Epithelial cell of prostate (primary cell): ENCODE results near the gene SLC22A2.
"Not testable (repeated sequence)": the region's sequence is repeated elsewhere in the genome, so short reads cannot be mapped to it uniquely, and the experiment has no call there.

ENCODE experiments used
- DNase-seq: peaks from one replicate; pipeline ENCODE4 v3.0.0-alpha.2; 2011; ENCODE audit warnings: low read depth, low spot score
- H3K27ac ChIP-seq: fragments of 450-650 bp; 2 replicates; pipeline ENCODE4 v1.5.1; 2017; ENCODE audit warnings: mild to moderate bottlenecking

SLC22A2 gene

DNA sequence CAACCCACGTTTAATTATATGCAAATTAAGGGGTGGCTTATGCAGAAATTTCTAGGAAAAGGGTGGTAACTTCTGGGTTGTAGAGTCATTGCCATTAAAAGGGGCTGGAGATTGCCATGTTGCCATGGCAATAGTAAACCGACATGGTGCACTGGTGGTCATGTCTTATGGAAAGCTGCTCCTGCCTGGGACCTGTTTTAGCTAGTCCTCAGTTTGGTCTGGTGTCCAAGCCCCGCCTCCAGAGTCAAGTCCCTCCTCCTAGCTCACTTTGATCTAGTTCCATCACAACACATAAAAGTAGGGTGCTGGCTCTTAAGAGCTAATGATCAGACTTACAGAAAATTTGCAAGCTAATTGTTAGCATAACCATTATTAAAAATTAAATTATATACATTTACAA is 5.3 kb downstream of the SLC22A2 start:
- DNase-seq: no peak
- no peak overlapping the region for H3K27ac ChIP-seq

DNA sequence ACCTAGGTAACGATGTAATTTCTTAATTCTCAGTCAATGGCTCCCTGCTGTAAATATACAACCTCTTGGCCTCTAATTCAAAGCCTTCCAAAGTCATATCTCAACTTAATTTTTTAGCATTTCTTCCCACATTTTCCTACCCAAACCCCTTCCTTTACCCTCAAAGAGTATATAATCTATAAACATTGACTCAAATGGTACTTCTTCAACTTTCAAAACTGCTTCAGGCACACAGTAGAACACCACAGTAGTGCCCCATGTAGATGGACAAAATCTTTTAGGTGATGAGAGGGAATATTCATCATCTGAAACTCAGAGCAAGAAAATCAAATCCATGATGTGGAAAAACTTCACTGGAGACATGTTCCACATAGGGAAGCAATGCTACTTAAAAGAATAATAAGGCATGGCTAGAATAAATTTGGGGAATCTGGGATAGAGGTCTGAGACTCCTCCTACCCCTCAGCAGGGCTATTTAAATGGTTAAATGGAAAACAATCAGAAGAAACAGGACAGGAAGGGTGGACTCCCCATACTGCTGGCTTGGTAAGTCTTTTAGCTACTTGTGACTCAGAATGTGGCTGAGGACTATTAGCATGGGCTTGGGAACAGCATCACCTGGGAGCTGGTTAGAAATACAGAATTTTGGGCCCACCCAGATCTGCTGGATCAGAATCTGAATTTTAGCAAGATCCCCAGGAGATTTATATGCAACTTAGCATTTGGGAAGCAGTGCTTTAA is 6.4 kb downstream of the SLC22A2 start:
- H3K27ac ChIP-seq: no peak overlapping the region
- DNase-seq: no peak

DNA sequence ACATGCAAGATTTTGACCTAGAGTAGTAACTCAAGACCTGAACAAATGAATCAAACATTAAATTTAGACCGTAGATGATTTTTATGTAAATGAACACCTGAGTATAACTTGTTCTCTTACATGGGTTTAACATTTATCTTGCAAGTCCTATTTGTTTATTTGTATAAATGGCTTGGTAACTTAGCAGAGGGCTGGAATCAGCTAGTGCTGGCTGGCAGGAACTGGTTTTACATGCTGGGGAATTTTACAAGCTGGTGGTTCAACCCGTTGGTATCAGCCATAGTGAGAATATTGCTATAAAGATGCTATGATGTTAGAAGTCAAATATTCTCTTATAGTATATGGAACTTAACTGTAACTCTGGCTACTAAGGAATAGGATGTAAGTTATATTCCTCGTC is 8.9 kb downstream of the SLC22A2 start:
- DNase-seq: no peak
- peak overlapping the region; percentile 47 for H3K27ac ChIP-seq

DNA sequence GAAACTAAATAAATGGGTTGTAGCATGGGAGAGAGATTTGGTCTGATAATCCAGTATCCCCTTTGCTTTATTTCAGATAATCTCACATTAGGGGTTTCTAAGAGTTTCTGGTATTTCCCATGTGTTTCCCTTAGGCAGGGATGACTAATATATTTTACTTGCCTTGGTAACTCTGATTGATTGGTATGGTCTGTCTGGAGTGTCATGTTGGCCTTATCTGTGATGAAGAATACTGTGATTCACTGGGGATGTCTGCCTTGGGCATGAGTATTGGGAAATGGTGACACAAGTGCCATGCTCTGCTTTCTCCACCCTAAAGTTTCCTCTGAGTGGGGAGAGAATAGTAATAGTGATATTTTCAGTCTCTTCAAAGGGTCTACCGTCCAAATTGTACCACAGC is 10.1 kb downstream of the SLC22A2 start:
- no peak for DNase-seq

DNA sequence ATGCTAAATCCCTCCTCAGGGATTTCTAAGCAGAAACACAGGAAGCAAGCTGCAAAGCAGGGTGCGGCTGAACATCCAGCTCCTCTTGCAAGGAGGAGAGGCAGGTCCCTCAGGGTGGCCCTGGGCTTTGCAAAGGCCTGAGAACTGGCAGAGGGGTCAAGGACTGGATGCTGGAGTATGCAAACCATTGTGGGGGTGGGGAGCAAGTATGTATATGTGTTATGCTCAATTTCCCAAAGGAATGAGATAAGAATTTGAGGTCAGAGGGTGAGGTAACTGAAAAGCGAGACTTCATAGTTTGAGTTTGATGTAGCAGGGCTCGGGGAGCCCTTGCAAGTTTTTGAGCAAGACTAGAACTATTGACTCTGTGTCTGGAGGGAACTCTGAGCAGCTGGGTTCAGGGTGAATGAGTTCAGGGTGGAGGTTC is 11.2 kb downstream of the SLC22A2 start:
- no peak for DNase-seq
- H3K27ac ChIP-seq: no peak overlapping the region

More for the DNA sequence above, 10.1 kb downstream of the SLC22A2 start:
- H3K27ac ChIP-seq: peak overlapping the region; percentile 47

DNA sequence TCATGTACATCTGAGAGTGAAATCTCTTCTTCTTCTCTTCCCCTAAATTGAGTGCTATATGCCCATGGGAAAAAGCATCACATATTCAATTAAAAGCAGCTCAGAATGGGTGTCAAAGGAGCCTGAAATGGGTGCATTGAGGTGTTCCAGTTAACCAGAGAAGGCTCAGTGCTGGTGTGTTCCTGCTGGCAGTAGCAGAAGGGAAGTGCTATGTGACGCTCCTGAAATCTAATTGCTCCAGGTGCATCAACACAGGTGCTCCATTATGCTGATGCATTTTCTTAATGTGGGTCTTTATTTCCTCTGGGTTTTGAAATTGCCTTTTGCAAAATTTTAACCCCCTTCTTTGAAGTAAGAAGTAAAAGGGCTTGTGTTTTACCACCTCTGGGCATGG is 17.9 kb downstream of the SLC22A2 start:
- H3K27ac ChIP-seq: peak overlapping the region; percentile 98
- DNase-seq: no peak

DNA sequence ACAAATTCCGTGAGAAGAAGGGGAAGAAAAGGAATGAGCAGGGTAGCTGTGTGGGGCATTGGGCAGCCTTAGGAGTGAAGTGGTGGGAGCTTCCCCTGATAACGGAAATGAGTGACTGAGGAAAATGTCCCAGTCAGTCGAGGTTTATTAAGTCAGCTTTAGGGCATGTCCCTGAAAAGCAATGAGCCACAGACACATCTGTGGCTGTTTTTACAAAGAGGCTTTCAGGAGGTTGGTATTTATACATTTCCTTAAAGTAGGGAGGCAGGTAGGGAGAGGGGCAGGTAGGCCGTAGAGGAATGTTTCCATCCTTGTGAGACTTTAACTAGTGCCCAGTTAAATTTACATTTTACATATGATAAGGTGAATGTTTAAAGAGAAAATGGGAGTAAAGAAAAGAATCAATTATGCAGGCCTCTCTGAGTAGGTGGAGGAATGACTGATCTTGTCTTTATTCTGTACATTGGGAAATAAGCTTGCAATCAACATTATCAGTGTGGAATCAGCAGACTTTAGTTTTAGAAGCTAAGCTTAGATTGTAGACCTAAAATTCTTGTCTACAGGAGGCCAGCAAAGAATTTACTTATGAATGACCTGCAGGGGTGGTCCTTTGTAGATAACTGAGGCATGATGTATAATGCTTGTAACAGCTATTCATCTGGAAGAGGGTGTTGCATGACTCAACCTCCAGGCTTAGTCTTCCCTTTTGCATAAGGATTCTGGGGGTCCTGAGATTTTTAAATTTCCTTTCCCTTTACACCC is 18.5 kb downstream of the SLC22A2 start:
- peak overlapping the region; percentile 98 for H3K27ac ChIP-seq
- DNase-seq: no peak

DNA sequence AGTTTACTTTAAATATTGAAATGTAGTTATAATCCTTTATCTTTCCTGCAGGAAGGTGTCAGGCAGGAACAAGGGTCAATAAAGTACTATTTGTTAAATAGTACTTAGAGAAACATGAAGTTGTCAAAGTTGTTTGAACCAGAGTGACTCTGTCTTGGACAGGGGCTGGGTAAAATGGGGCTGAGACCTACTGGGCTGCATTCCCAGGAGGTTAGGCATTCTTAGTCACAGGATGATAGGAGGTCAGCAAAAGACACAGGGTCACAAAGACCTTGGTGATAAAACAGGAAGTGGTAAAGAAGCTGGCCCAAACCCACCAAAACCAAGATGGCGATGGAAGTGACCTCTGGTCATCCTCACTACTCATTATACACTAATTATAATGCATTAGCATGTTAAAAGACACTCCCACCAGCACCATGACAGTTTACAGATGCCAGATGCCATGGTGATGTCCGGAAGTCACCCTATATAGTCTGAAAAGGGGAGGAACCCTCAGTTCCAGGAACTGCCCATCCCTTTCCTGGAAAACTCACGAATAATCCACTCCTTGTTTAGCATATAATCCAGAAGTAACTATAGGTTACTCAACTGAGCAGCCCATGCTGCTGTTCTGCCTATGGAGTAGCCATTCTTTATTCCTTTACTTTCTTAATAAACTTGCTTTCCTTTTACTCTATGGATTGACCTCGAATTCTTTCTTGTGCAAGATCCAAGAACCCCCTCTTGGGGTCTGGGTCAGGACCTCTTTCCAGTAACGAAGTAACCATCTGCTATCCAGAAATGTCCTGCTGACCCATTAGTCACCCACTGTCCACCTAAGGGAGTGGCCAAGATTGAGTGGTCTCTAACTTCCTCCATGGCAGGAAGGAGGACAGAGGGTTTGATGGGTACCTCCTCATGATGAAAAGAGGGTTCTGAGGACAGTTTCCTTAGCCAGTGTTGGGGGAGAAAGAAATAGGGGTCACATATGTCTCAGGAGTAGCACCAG is 19.6 kb downstream of the SLC22A2 start:
- peak overlapping the region; percentile 98 for H3K27ac ChIP-seq
- peak; percentile 29 for DNase-seq

DNA sequence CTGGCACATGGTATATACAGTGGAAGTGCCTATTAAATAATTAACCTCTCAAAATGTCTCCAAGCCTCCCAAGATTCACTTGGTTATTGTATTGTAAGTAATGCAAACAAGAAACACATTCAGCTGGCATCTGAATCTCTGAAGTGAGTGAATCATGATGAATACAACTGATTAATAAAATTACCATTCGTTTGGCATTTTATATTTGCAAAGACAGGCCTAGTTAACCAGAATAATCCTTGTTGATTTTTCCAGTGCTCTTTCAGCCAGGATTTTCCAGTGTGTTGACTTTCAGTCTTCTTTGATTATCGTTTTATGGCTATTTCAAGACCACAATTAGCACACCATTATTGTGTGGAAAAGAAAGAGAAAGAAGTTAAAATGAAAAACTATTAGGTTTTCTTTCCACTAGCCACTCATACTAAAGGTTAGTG is 20.3 kb downstream of the SLC22A2 start:
- peak overlapping the region; percentile 98 for H3K27ac ChIP-seq
- DNase-seq: peak; percentile 34

DNA sequence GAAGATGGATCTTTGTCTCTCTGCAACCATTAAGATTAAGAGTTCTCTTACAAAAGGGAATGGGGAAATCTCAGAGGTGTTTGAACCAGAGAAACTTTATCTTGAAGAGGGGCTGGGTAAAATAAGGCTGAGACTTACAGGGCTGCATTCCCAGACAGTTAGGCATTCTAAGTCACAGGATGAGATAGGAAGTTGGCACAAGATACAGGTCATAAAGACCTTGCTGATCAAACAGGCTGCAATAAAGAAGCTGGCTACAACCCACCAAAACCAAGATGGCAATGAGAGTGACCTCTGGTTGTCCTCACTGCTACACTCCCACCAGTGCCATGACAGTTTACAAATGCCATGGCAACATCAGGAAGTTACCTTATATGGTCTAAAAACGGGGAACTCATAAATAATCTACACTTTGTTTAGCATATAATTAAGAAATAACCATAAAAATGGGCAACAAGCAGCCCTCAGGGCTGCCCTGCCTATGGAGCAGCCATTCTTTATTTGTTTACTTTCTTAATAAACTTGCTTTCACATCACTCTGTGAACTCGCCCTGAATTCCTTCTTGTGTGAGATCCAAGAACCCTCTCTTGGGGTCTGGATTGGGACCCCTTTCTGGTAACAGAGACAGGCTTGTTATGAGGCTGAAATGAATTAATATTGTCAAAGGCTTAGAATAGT is 20.9 kb downstream of the SLC22A2 start:
- peak overlapping the region; percentile 98 for H3K27ac ChIP-seq
- peak; percentile 59 for DNase-seq

DNA sequence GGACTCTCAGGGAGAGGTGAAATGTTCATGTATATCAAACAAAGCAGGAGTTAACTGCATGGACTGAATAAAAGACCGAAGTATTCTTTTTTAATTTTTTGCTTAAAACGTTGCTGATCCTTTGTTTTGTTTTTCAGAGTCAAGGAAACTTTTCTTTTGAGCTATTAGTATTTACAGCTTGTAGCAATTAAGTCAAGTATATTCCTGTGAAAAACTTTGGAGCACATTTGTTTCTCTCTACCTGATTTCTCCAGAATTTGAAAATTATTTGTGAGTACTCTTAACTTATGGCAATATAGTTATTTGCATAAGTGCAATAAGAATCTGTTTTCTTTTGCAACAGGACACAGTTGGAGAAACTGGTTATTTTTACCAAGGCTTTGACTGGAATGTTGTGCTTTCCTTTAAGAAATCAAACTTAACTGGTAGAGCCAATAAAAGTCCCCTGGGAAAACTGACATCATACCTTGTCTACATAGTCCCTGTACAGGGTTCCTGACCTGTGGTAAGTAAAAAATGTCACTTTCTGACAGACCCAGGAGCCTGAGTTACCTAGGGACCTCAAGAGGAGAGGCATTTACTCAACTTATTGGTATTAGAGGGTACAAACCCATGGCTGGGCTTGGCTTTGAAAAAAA is 22.3 kb downstream of the SLC22A2 start:
- peak overlapping the region; percentile 98 for H3K27ac ChIP-seq

DNA sequence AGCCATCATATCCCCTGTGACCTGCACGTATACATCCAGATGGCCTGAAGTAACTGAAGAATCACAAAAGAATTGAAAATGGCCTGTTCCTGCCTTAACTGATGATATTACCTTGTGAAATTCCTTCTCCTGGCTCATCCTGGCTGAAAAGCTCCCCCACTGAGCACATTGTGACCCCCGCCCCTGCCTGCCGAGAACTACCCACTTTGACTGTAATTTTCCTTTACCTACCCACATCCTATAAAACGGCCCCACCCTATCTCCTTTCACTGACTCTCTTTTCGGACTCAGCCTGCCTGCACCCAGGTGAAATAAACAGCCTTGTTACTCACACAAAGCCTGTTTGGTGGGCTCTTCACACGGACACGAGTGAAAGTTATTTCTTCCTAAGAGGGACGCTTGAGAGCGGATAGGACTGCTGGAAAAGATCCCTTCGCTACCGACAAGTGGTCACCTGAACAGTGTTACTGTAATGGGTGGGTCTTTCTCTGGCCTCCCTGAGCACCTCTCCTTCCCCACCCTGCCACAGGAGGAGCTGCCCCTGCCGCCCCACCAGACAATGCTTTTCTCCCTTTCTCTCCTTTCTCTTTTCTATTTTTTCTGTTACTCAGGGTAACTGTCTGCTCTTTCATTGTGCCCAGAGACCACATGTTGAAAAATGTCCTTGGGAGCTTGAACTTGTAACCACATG is 24.5 kb downstream of the SLC22A2 start:
- not testable (repeated sequence) for H3K27ac ChIP-seq, DNase-seq

More for the DNA sequence above, 22.3 kb downstream of the SLC22A2 start:
- DNase-seq: not testable (repeated sequence)

DNA sequence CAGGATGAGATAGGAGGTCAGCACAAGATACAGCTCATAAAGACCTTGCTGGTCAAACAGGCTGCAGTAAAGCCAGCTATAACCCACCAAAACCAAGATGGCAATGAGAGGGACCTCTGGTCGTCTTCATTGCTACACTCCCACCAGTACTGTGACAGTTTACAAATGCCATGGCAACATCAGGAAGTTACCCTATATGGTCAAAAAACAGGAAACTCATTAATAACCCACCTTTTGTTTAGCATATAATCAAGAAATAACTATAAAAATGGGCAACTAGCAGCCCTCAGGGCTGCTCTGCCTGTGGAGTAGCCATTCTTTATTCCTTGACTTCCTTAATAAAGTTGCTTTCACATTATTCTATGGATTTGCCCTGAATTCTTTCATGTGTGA is 30.9 kb downstream of the SLC22A2 start:
- DNase-seq: no peak
- no peak overlapping the region for H3K27ac ChIP-seq

DNA sequence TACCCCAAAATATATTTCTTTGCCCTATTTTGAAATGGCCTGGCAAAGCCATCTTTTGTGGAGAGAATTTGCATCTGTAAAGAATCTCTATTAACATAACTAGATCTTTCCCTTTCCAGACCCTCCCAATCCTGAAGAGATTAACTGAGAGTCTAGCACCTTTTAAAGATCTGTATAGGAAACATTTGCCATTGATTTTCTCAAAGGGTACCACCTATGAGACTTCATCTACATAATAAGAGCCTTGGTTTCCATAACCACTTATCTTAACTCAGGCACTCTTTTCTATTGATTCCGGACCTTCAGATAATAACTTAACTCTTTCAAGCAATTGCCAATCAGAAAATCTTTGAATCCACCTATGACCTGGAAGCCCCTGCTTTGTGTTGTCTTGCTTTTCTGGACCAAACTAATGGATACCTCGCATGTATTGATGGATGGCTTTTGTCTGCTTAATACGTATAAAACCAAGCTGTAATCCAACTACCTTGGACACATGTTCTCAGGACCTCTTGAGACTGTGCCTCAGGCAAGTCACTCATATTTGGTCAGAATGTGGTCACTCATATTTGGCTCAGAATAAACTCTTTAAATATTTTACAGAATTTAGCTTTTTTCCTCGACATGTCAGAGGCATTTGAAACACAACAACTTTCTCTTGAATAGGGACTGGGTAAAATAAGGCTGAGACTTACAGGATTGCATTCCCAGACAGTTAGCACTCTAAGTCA is 31.4 kb downstream of the SLC22A2 start:
- no peak for DNase-seq
- no peak overlapping the region for H3K27ac ChIP-seq

DNA sequence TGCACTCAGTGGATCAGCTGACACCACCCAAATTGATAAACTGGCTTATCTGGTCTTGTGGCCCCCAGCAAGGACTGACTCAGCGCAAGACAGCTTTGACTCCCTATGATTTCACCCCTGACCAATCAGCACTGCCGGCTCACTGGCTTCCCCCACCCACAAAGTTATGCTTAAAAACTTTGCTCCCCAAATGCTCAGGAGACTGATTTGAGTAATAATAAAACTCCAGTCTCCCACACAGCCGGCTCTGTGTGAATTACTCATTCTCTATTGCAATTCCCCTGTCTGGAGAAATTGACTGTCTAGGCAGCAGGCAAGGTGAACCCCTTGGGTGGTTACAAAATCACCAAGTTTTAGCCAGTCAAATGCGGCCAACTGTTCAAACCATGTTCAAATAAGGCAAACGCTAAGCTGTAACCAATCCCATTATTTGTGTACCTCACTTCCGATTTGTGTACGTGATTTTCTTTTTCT is 32.5 kb downstream of the SLC22A2 start:
- DNase-seq: no peak
- H3K27ac ChIP-seq: no peak overlapping the region

DNA sequence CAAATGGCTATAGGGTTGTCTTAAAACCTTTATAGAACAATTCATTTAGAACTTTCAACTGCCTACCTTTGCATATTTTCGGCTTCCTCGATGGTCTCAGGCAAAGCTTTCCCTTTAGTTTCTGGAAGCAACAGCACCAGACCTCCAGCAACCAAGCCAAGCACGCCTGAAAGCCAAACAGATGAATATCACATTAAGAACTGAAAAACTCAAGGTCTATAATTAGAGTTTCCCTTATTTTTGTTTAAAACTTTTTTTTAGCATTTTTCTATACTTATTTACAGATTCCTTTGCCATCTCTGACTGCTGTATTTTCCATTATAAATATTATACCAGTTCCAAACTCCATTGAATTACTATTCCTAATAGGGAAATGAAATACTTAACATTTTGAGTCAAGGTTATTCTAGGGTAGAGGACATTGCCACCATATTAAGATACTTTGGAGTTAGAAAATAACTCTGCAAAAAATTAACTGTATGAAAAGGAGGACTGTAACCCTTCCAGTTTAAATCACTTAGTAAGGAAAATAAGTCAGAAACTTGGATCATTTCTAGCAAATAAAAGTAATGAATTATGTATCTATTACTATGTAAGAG is 33.9 kb downstream of the SLC22A2 start:
- no peak for DNase-seq
- H3K27ac ChIP-seq: no peak overlapping the region

DNA sequence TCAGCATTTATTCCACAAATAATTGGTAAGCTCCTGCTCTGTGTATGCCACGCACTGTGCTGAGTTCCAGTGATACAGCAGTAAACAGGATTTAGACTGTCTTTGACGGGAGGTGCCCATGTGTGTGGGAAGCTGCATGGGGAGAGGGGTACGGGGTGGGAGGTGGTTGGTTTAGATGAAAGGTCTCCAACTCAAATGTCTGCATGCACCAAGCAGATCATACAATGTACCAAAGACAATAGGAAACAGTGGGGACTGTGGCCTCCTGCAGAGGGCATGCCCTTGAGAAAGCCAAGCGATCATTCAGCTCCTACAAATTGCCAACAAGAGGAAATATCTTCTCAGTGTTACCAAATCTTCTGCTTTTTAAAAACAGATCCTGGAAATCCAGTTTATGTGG is 36.1 kb downstream of the SLC22A2 start:
- DNase-seq: no peak
- H3K27ac ChIP-seq: no peak overlapping the region

DNA sequence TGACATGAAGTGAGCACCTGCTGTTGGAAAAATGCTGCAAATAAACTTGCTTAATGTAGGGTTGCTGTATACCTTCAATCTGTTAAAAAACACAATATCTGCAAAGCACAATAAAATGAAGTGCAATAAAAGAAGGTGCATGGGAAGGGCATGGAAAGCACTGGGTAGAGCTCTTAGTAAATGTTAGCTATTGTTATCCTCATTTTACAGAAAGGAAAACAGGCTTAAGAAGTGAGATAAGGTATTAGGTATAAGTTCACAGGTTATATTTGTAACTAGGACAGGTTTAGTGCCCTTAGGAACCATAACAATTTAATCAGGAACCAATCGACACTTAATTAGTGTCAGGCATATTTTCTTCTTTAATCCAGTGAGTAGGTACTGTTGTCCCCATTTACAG is 36.7 kb downstream of the SLC22A2 start:
- no peak for DNase-seq
- no peak overlapping the region for H3K27ac ChIP-seq
